GM12865 (cell line): ENCODE data around the gene ADNP.

Experiments used
- DNase-seq: peaks from one replicate; pipeline ENCODE4 v3.0.0; 2010; ENCODE audit warnings: low read depth
- H3K4me3 ChIP-seq: 2 replicates; pipeline ENCODE4 v1.5.1; 2011; ENCODE audit warnings: mild to moderate bottlenecking, low read depth, low read length, control low read depth
- CTCF ChIP-seq: IDR thresholded peaks from 2 replicates; pipeline ENCODE4 v1.5.1; 2011; ENCODE audit warnings: low read length, control low read depth, low read depth, inconsistent platforms; ENCODE audit not compliant: insufficient read depth; ENCODE audit errors: missing control alignments

The ADNP gene

GRCh38 chr20:50866036-50866685 is 65.1 kb downstream of the ADNP start:
- no peak for DNase-seq
- no peak overlapping the region for H3K4me3 ChIP-seq
- no peak for TF ChIP-seq CTCF

- H3K4me3 ChIP-seq: no peak overlapping the region
- no peak for TF ChIP-seq CTCF
- DNase-seq: no peak
These were observed 65.6 kb downstream of the ADNP start for GRCh38 chr20:50865591-50865990.

GRCh38 chr20:50865114-50865513 is 66.1 kb downstream of the ADNP start:
- DNase-seq: no peak
- H3K4me3 ChIP-seq: no peak overlapping the region
- no peak for TF ChIP-seq CTCF

GRCh38 chr20:50862546-50862945 is 68.7 kb downstream of the ADNP start:
- TF ChIP-seq CTCF: no peak
- no peak for DNase-seq
- no peak overlapping the region for H3K4me3 ChIP-seq

- TF ChIP-seq CTCF: no peak
- no peak for DNase-seq
- no peak overlapping the region for H3K4me3 ChIP-seq
These were observed 70.2 kb downstream of the ADNP start for GRCh38 chr20:50861012-50861411.

GRCh38 chr20:50859161-50859560 is 72.1 kb downstream of the ADNP start:
- DNase-seq: no peak
- no peak overlapping the region for H3K4me3 ChIP-seq
- TF ChIP-seq CTCF: no peak

GRCh38 chr20:50858525-50858924 is 72.7 kb downstream of the ADNP start:
- no peak for DNase-seq
- no peak for TF ChIP-seq CTCF
- H3K4me3 ChIP-seq: no peak overlapping the region
